Measurements from ENCODE around the gene GLIS1. TPM values are rescaled to one million over a fixed set of nuclear protein-coding genes. Genes with fewer than 3 reads are reported as not detected.

Gene GLIS1
- total RNA-seq, 1 experiment from 2014 or later: 3.0 TPM

GRCh38 chr1:53736290-53736689 is 2.7 kb downstream of the GLIS1 start:
- DNase-seq (ENCODE audit: low read depth): peak; percentile 85

GRCh38 chr1:53735681-53736080 is 3.3 kb downstream of the GLIS1 start:
- peak; percentile 35 for DNase-seq (ENCODE audit: low read depth)

GRCh38 chr1:53735261-53735660 is 3.7 kb downstream of the GLIS1 start:
- peak; percentile 35 for DNase-seq (ENCODE audit: low read depth)

- peak; percentile 91 for DNase-seq (ENCODE audit: low read depth)
Observed at GRCh38 chr1:53734650-53735211, 4.2 kb downstream of the GLIS1 start.

GRCh38 chr1:53733975-53734649 is 4.9 kb downstream of the GLIS1 start:
- DNase-seq (ENCODE audit: low read depth): peak; percentile 87

GRCh38 chr1:53733447-53733931 is 5.5 kb downstream of the GLIS1 start:
- no peak for DNase-seq (ENCODE audit: low read depth)

GRCh38 chr1:53732912-53733317 is 6.0 kb downstream of the GLIS1 start:
- DNase-seq (ENCODE audit: low read depth): peak; percentile 87

- peak; percentile 14 for DNase-seq (ENCODE audit: low read depth)
Observed at GRCh38 chr1:53732409-53732808, 6.6 kb downstream of the GLIS1 start.

GRCh38 chr1:53731779-53732305 is 7.1 kb downstream of the GLIS1 start:
- peak; percentile 75 for DNase-seq (ENCODE audit: low read depth)

- DNase-seq (ENCODE audit: low read depth): no peak
Observed at GRCh38 chr1:53731043-53731600, 7.8 kb downstream of the GLIS1 start.

GRCh38 chr1:53730224-53730865 is 8.6 kb downstream of the GLIS1 start:
- DNase-seq (ENCODE audit: low read depth): peak; percentile 7

GRCh38 chr1:53729456-53730223 is 9.3 kb downstream of the GLIS1 start:
- no peak for DNase-seq (ENCODE audit: low read depth)

- no peak for DNase-seq (ENCODE audit: low read depth)
Observed at GRCh38 chr1:53728702-53729455, 10.1 kb downstream of the GLIS1 start.

- no peak for DNase-seq (ENCODE audit: low read depth)
Observed at GRCh38 chr1:53728196-53728595, 10.8 kb downstream of the GLIS1 start.

- no peak for DNase-seq (ENCODE audit: low read depth)
Observed at GRCh38 chr1:53727461-53728092, 11.4 kb downstream of the GLIS1 start.

GRCh38 chr1:53726009-53726600 is 12.9 kb downstream of the GLIS1 start:
- DNase-seq (ENCODE audit: low read depth): no peak

- DNase-seq (ENCODE audit: low read depth): peak; percentile 49
Observed at GRCh38 chr1:53725238-53725689, 13.7 kb downstream of the GLIS1 start.

GRCh38 chr1:53722025-53722424 is 16.9 kb downstream of the GLIS1 start:
- DNase-seq (ENCODE audit: low read depth): no peak

GRCh38 chr1:53721088-53721487 is 17.9 kb downstream of the GLIS1 start:
- DNase-seq (ENCODE audit: low read depth): no peak

GRCh38 chr1:53719469-53719868 is 19.5 kb downstream of the GLIS1 start:
- DNase-seq (ENCODE audit: low read depth): no peak

All from Daoy (cell line).